Uterus (tissue), 2 donors: ENCODE data around the gene ZNF750.

ENCODE experiments used
- CTCF ChIP-seq, 4 experiments: fragments of 200-600 bp in 2 of 4; fragments of 450-650 bp in 2 of 4; sonication (generic) in 2 of 4; IDR thresholded peaks; one replicate each; pipeline ENCODE4 v1.5.1; 2016 to 2019; ENCODE audit warnings: antibody characterized with exemption in 4 of 4, mild to moderate bottlenecking in 2 of 4, moderate library complexity in 1 of 4
- POLR2A ChIP-seq, 2 donors: fragments of 450-650 bp; IDR thresholded peaks; one replicate each; pipeline ENCODE4 v1.6.1; 2016; ENCODE audit warnings: antibody characterized with exemption in 2 of 2, mild to moderate bottlenecking in 1 of 2, moderate library complexity in 1 of 2

GRCh38 chr17:82884341-82884969 is 44.6 kb upstream of the ZNF750 start:
- TF ChIP-seq POLR2A (IDR thresholded peaks at IDR 0.05) (no peak), CTCF (IDR thresholded peaks at IDR 0.05) (no peak)
